UCSD-AML1 (cell line): ENCODE measurements around the gene CORO1C.

Source experiments
- DNase-seq: peaks from one replicate; lab custom pipeline; 2025; ENCODE audit not compliant: unreplicated experiment; lab: John Stamatoyannopoulos, UW

CORO1C gene

GRCh38 chr12:108653922-108654321 is 77.4 kb downstream of the CORO1C start:
- no peak for DNase-seq

- no peak for DNase-seq
These were observed 78.2 kb downstream of the CORO1C start for GRCh38 chr12:108653082-108653516.

- DNase-seq = no peak
These were observed 81.2 kb downstream of the CORO1C start for GRCh38 chr12:108650083-108650482.

GRCh38 chr12:108649669-108650068 is 81.6 kb downstream of the CORO1C start:
- DNase-seq = no peak

GRCh38 chr12:108649126-108649525 is 82.2 kb downstream of the CORO1C start:
- no peak for DNase-seq

- no peak for DNase-seq
These were observed 82.9 kb downstream of the CORO1C start for GRCh38 chr12:108648371-108648770.

- DNase-seq = no peak
These were observed 83.6 kb downstream of the CORO1C start for GRCh38 chr12:108647585-108648287.

GRCh38 chr12:108646600-108647579 is 84.4 kb downstream of the CORO1C start:
- no peak for DNase-seq

GRCh38 chr12:108645686-108646599 is 85.4 kb downstream of the CORO1C start:
- peak; percentile 37 for DNase-seq

GRCh38 chr12:108644811-108645120 is 86.6 kb downstream of the CORO1C start:
- DNase-seq = no peak

- DNase-seq = no peak
These were observed 87.1 kb downstream of the CORO1C start for GRCh38 chr12:108643941-108644810.

GRCh38 chr12:108642899-108643654 is 88.2 kb downstream of the CORO1C start:
- no peak for DNase-seq

- DNase-seq = no peak
These were observed 88.9 kb downstream of the CORO1C start for GRCh38 chr12:108642269-108642870.

- no peak for DNase-seq
These were observed 89.7 kb downstream of the CORO1C start for GRCh38 chr12:108641446-108642268.

GRCh38 chr12:108640802-108641445 is 90.4 kb downstream of the CORO1C start:
- DNase-seq = no peak

- no peak for DNase-seq
These were observed 92.1 kb downstream of the CORO1C start for GRCh38 chr12:108638997-108639822.
